H1 (cell line): ENCODE data around the gene IBSP.
A peak's percentile ranks its signal among the peaks of the same experiment; 100 is the strongest.

Source experiments
- CREB1 ChIP-seq: IDR thresholded peaks from 2 replicates; pipeline ENCODE4 v1.6.1; 2012; ENCODE audit warnings: inconsistent platforms
- CTCF ChIP-seq, 3 experiments: IDR thresholded peaks; 1 replicate in 2 of 3; 2 replicates in 1 of 3; pipeline versions ENCODE4 v1.5.1 to v1.6.1; 2011; ENCODE audit warnings: low read length in 3 of 3, mild to moderate bottlenecking in 3 of 3, inconsistent platforms in 2 of 3, low read depth in 1 of 3, moderate library complexity in 1 of 3; ENCODE audit not compliant: insufficient read depth in 1 of 3; ENCODE audit errors: control extremely low read depth in 1 of 3
- EZH2 ChIP-seq: fragments of 200-600 bp; sonication (generic); IDR thresholded peaks from 2 replicates; pipeline ENCODE4 v1.7.1; 2012; ENCODE audit warnings: low read depth, mild to moderate bottlenecking, moderate library complexity, low read length, inconsistent platforms; ENCODE audit not compliant: severe bottlenecking
- KDM5A ChIP-seq: fragments of 200-600 bp; IDR thresholded peaks from 2 replicates; pipeline ENCODE4 v1.7.1; 2012; ENCODE audit warnings: mild to moderate bottlenecking, low read length, inconsistent platforms, mixed read lengths
- POLR2A ChIP-seq, 2 experiments: IDR thresholded peaks; 1 replicate in 1 of 2; 2 replicates in 1 of 2; pipeline ENCODE4 v1.6.1; 2011; ENCODE audit warnings: low read depth in 2 of 2, low read length in 2 of 2, mild to moderate bottlenecking in 2 of 2; ENCODE audit errors: control extremely low read depth in 1 of 2
- SAP30 ChIP-seq: fragments of 300-600 bp; sonication (generic); IDR thresholded peaks from 2 replicates; pipeline ENCODE4 v1.7.1; 2012; ENCODE audit warnings: low read length, moderate library complexity, mild to moderate bottlenecking, inconsistent platforms; ENCODE audit not compliant: insufficient read depth, insufficient replicate concordance
- USF2 ChIP-seq: IDR thresholded peaks from 2 replicates; pipeline ENCODE4 v1.6.1; 2011; ENCODE audit warnings: low read length, improper control_type of control experiment

GRCh38 chr4:87853108-87853507 is 53.8 kb downstream of the IBSP start:
- TF ChIP-seq POLR2A (IDR thresholded peaks at IDR 0.05; ENCODE audit: control extremely low read depth in 1 of 2, low read depth in 2 of 2, low read length in 2 of 2) = no peak
- TF ChIP-seq KDM5A = no peak
- TF ChIP-seq CTCF (IDR thresholded peaks at IDR 0.05; ENCODE audit: control extremely low read depth in 1 of 3, insufficient read depth in 1 of 3, low read depth in 1 of 3, low read length in 3 of 3) = peak in 2 of 3 experiments; percentile 49 to 51; a peak in 2 of 4 replicates
- no peak for TF ChIP-seq USF2
- TF ChIP-seq CREB1 = no peak
- no peak for TF ChIP-seq SAP30
- no peak for TF ChIP-seq EZH2
